ENCODE measurements around the gene GH2. TPM values are rescaled to one million over a fixed set of nuclear protein-coding genes. Genes with fewer than 3 reads are reported as not detected.

The GH2 gene
- total and polyA plus RNA-seq, 2 experiments from 2014 or later: 0.59 to 2.3 TPM

- no peak for TF ChIP-seq JUNB (IDR thresholded peaks at IDR 0.05; ENCODE audit: unreplicated experiment)
Observed at GRCh38 chr17:63838631-63839171, 43.0 kb downstream of the GH2 start (continued).

- H3K4me3 Mint-ChIP-seq: no peak overlapping the region
- peaks cover 39% of the 10 kb centered on the region for H3K36me3 Mint-ChIP-seq (ENCODE audit: low read depth)
- H3K9me2 ChIP-seq (ENCODE audit: insufficient read depth): no peaks in the 10 kb centered on the region
- no peaks in the 10 kb centered on the region for H3K9me3 Mint-ChIP-seq
- peaks cover 44% of the 10 kb centered on the region for H3K79me2 ChIP-seq (replicated peaks; ENCODE audit: insufficient read depth)
- H3K27me3 ChIP-seq (ENCODE audit: insufficient read depth): no peaks in the 10 kb centered on the region
- DNase-seq (ENCODE audit: low spot score) (no peak), ATAC-seq (no peak)
- H3F3A ChIP-seq (replicated peaks; ENCODE audit: low read depth): 0 out of 2 replicates have a peak, but pooled peaks cover 5% of the 10 kb centered on the region
- peaks cover 34% of the 10 kb centered on the region for H3K4me1 Mint-ChIP-seq
- H3K4me2 ChIP-seq: peak overlapping the region; percentile 75
- H3K27ac ChIP-seq (ENCODE audit: low read depth): no peak overlapping the region
- H3K4me1 ChIP-seq (ENCODE audit: insufficient read depth): peaks cover 28% of the 10 kb centered on the region
- TF ChIP-seq EZH2 (IDR thresholded peaks at IDR 0.05; ENCODE audit: low read depth, unreplicated experiment): no peak
- no peak for TF ChIP-seq REST (IDR thresholded peaks at IDR 0.05; ENCODE audit: unreplicated experiment)
- no peak for TF ChIP-seq JUNB (IDR thresholded peaks at IDR 0.05; ENCODE audit: unreplicated experiment)
- no peak for TF ChIP-seq ZNF462 (CRISPR knock-in tag; IDR thresholded peaks at IDR 0.05)
- H3K4me3 ChIP-seq: no peak overlapping the region
- H4K20me1 ChIP-seq (replicated peaks; ENCODE audit: insufficient read depth): peaks cover 7% of the 10 kb centered on the region; the same call in 1 of the 2 replicates
- peaks cover 28% of the 10 kb centered on the region for H3K27me3 Mint-ChIP-seq (ENCODE audit: insufficient read depth, low read depth, poor library complexity)
- peaks cover 5% of the 10 kb centered on the region; the same call in 1 of the 2 replicates for H3K36me3 ChIP-seq (ENCODE audit: insufficient read depth)
- no peak overlapping the region for H2AFZ ChIP-seq
- H3K27ac Mint-ChIP-seq: no peak overlapping the region; the same call in 1 of the 2 replicates
Observed at GRCh38 chr17:63837962-63838600, 43.7 kb downstream of the GH2 start.

All from GM23338 (cell line).